GM12875 (cell line): Measurements from ENCODE around the gene SLC9A8.
A peak's percentile ranks its signal among the peaks of the same experiment; 100 is the strongest.

ENCODE experiments used
- H3K4me3 ChIP-seq: one replicate; pipeline ENCODE4 v1.5.1; 2011; ENCODE audit warnings: low read depth, low read length, control low read depth
- TF ChIP-seq, protein P1 (sequence below): IDR thresholded peaks from 2 replicates; pipeline ENCODE4 v1.5.1; 2011; ENCODE audit warnings: low read depth, mild to moderate bottlenecking, control low read depth, inconsistent platforms, low read length, moderate library complexity, borderline replicate concordance; ENCODE audit not compliant: insufficient read depth

SLC9A8 gene

DNA sequence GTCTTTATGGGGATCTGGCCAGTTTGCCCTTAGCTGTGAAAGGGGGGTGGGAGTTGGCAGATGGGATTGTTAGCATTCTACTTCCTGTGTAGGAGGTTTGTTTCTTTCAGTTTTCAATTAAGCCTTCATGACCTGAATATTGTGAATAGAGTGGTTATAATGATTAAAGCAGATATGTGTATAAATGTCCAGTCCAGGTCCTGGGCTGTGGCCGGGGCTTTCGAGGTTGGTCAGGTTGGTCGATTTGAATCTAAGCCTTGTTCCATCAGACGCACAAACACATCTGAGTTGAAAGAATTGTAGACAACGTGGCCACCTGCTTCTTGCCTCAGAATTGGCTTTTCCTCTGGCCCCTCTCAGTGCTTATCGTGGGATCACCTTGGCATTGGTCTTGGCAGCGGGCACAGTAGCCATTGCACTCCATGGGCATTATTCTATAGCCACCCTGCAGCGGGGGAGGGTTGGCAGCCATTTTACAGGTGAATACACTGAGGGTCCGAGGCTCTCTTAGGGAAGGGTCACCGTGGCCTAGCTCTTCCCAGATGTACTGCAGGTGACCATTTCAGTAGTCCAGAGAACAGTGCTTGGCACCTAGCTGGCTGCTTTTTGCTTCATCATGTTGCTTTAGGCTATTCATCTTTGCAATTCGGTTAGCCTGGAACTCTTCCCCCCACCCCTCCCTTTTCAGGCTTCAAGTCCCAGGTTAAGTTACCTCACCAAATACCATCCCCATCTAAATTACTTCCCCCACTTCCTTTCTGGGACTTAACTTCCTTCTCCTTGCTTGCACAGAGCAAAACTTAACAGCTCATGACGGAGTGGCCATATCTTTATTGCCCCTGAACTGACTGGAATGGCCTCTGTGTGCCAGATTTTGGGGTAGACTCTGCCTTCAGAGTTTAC is 124.7 kb downstream of the SLC9A8 start:
- TF ChIP-seq, protein P1, sequence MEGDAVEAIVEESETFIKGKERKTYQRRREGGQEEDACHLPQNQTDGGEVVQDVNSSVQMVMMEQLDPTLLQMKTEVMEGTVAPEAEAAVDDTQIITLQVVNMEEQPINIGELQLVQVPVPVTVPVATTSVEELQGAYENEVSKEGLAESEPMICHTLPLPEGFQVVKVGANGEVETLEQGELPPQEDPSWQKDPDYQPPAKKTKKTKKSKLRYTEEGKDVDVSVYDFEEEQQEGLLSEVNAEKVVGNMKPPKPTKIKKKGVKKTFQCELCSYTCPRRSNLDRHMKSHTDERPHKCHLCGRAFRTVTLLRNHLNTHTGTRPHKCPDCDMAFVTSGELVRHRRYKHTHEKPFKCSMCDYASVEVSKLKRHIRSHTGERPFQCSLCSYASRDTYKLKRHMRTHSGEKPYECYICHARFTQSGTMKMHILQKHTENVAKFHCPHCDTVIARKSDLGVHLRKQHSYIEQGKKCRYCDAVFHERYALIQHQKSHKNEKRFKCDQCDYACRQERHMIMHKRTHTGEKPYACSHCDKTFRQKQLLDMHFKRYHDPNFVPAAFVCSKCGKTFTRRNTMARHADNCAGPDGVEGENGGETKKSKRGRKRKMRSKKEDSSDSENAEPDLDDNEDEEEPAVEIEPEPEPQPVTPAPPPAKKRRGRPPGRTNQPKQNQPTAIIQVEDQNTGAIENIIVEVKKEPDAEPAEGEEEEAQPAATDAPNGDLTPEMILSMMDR, result no peak
- peak overlapping the region; percentile 97 for H3K4me3 ChIP-seq

DNA sequence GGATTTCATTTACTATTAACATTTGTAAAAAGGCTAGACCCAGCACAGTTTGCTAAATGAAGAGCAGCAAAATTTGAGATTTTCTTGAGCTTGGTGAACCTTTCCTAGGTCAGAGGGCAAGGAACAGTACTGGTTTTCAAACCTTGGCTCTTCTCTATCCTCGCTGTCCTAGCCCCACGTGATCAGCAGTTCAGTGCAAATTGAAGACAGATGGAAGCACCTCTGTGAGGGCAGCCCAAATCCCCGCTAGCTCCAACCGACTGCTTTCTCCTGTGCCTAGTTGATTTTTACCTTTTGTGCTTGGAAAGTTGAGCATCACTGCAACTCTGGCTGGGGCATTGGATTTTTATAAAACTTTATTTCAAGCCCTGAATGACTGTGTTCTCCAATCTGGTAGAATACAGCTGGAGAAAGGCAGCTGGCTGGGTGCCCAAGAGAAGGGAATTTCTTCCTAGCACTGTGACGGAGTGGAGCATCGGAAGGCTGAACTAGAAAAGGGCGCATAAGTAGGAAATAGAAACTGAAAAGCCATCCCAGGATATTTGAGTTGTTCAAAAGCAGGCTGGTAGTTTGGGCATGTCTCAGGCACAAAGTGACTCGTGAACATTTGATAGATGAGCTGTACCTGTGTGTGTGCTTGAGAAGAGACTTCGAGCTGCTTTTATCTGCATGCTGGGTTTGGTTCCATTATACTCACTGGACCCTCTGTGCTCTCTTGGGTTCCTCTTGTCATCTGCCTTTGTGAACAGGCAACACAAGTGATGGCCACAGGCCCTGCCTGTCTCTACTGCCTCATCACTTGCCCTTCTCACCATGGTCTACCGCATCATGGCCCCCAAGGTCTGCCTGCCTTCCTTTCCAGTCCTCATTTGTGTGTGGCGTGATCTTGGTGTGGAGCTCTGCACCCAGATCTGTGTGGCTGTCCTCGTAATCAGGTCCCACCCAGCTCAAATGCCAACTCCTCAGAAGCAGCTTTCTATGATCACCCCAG is 125.8 kb downstream of the SLC9A8 start:
- TF ChIP-seq, protein P1, result no peak
- no peak overlapping the region for H3K4me3 ChIP-seq

DNA sequence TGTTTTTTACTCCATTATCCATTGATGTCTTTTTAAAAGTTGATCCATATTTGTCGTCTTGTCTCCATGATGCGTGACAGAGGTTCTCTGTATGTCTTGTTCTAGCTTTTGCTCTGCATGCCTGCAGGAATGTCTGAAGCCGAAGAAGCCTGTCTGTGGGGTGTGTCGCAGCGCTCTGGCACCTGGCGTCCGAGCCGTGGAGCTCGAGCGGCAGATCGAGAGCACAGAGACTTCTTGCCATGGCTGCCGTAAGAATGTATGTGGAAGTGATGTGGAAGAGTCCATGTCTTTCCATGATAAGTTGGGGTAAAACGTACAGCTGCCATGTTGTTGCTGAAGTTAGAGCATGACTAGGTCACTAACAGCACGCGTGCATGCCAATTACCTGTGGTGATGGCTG is 128.8 kb downstream of the SLC9A8 start:
- no peak overlapping the region for H3K4me3 ChIP-seq
- TF ChIP-seq, protein P1, result no peak
